Right lobe of liver (tissue), 6 donors: ENCODE data around the gene PRR12. TPM values are rescaled to one million over a fixed set of nuclear protein-coding genes. Genes with fewer than 3 reads are reported as not detected.
A peak's percentile ranks its signal among the peaks of the same experiment; 100 is the strongest.

ENCODE experiments used
- ATAC-seq, 4 donors: fragments of 200-7000 bp; cut with Tn5 transposase; one replicate each; pipeline ENCODE4 v1.9.1; 2020; ENCODE audit warnings: mild to moderate bottlenecking in 4 of 4, moderate library complexity in 4 of 4
- DNase-seq, 3 donors: peaks; one replicate each; pipeline ENCODE4 v3.0.0-alpha.2; 2020
- H3K27ac ChIP-seq, 3 donors: fragments of 200-600 bp; one replicate each; pipeline ENCODE4 v1.8.0; 2022
- H3K27me3 ChIP-seq, 2 donors: fragments of 200-600 bp; one replicate each; pipeline ENCODE4 v1.8.0; 2022
- H3K36me3 ChIP-seq, 4 donors: fragments of 200-600 bp; sonication (generic) in 1 of 4; one replicate each; pipeline versions ENCODE4 v1.5.1 to v1.8.0; 2017 to 2022; ENCODE audit warnings: control low read depth in 1 of 4
- H3K4me1 ChIP-seq, 4 donors: fragments of 200-600 bp; sonication (generic) in 1 of 4; one replicate each; pipeline versions ENCODE4 v1.5.1 to v1.8.0; 2017 to 2022; ENCODE audit warnings: control low read depth in 1 of 4
- H3K4me3 ChIP-seq, 3 donors: fragments of 200-600 bp; one replicate each; pipeline ENCODE4 v1.8.0; 2022
- H3K9me3 ChIP-seq, 4 donors: fragments of 200-600 bp; sonication (generic) in 1 of 4; one replicate each; pipeline versions ENCODE4 v1.5.1 to v1.8.0; 2017 to 2022; ENCODE audit warnings: control low read depth in 1 of 4
- CTCF ChIP-seq, 4 donors: fragments of 200-600 bp in 3 of 4; fragments of 450-650 bp in 1 of 4; IDR thresholded peaks; one replicate each; pipeline versions ENCODE4 v1.5.1 to v1.8.0; 2016 to 2022; ENCODE audit warnings: antibody characterized with exemption in 4 of 4, mild to moderate bottlenecking in 2 of 4
- POLR2A ChIP-seq: fragments of 450-650 bp; IDR thresholded peaks from one replicate; pipeline ENCODE4 v1.6.1; 2017; ENCODE audit warnings: antibody characterized with exemption, mild to moderate bottlenecking
- WGBS: methylation state at CpG from one replicate; pipeline ENCODE4 v1.1.6; 2018; ENCODE audit warnings: low coverage, low lambda C conversion rate; ENCODE audit not compliant: insufficient coverage; ENCODE audit errors: missing lambda C conversion rate; 5-methylcytosine and 5-hydroxymethylcytosine counted together
- intact Hi-C, 2 donors: fragments of 100-400 bp; cut with DNase I; formaldehyde crosslinking; loops; one replicate each; pipeline versions ENCODE4 v1.11.2 to v1.14.1; 2022
- total RNA-seq, 6 experiments: library from RNA; depleted of rRNA in 2 of 6; stranded (reverse); fragments of >200 nt in 2 of 6; fragmentation: NEBNext Ultra II Directional in 3 of 6; extraction: Animal tissue kit (Norgen Biotek cat#: 25700) in 3 of 6; gene quantifications; one replicate each; pipeline versions ENCODE4 v1.1.0 to v1.2.4, GENCODE V29; 2016 to 2023
- donor health status: DM: no; HTN: yes; CAD: no.
- donor health status: DM: no; HTN: no; CAD: no.
- donor health status: DM: no; HTN: no; CAD: no.
- donor health status: DM: no; HTN: yes; CAD: no.
- donor health status: DM: no; HTN: yes; CAD: no.

PRR12 gene
- total RNA-seq, 6 experiments from 2014 or later = 4.0 to 8.5 (median 5.5) TPM

- TF ChIP-seq CTCF (IDR thresholded peaks at IDR 0.05) (no peak), POLR2A (no peak)
- H3K27me3 ChIP-seq = no peaks in the 10 kb centered on the region
- H3K9me3 ChIP-seq = no peaks in the 10 kb centered on the region
- ATAC-seq (peak in 2 of 4 donors; percentile 3 to 28), DNase-seq (no peak)
- WGBS = 78% methylated on average over 10 of the region's 11 CpGs
- H3K36me3 ChIP-seq = peaks cover 0 to 18% (median 8%) of the 10 kb centered on the region in 4 donors
- intact Hi-C loops = no loop called here
- no peak overlapping the region for H3K27ac ChIP-seq
- no peak overlapping the region for H3K4me3 ChIP-seq
- peaks cover 0 to 11% (median 0%) of the 10 kb centered on the region in 4 donors for H3K4me1 ChIP-seq
Measured at GRCh38 chr19:49552749-49553148, 38.2 kb upstream of the PRR12 start.

GRCh38 chr19:49553451-49554271 is 37.3 kb upstream of the PRR12 start:
- WGBS = 43% methylated on average over 6 of the region's 10 CpGs
- peak; percentile 34 to 66 (median 46) for ATAC-seq
- peak overlapping the region in 2 of 3 donors; percentile 51 to 54 for H3K27ac ChIP-seq
- TF ChIP-seq POLR2A (no peak), CTCF (IDR thresholded peaks at IDR 0.05) (no peak)
- no peaks in the 10 kb centered on the region for H3K27me3 ChIP-seq
- no peak overlapping the region for H3K4me3 ChIP-seq
- H3K4me1 ChIP-seq = peaks cover 0 to 11% (median 0%) of the 10 kb centered on the region in 4 donors
- intact Hi-C loops = no loop called here
- peaks cover 0 to 25% (median 10%) of the 10 kb centered on the region in 4 donors for H3K36me3 ChIP-seq
- no peak for DNase-seq
- H3K9me3 ChIP-seq = no peaks in the 10 kb centered on the region

- Histone ChIP-seq H3K27ac (peak overlapping the region; percentile 29 to 54 (median 51)), H3K9me3 (no peaks in the 10 kb centered on the region), H3K36me3 (peaks cover 0 to 28% (median 12%) of the 10 kb centered on the region in 4 donors), H3K4me3 (no peak overlapping the region), H3K4me1 (peaks cover 0 to 11% (median 0%) of the 10 kb centered on the region in 4 donors), H3K27me3 (no peaks in the 10 kb centered on the region)
- WGBS = 49% methylated on average over 11 of the region's 17 CpGs
- peak; percentile 42 to 63 (median 49) for ATAC-seq
- peak in 1 of 3 donors; percentile 57 for DNase-seq
- intact Hi-C loops = no loop called here
- no peak for TF ChIP-seq POLR2A
- TF ChIP-seq CTCF (IDR thresholded peaks at IDR 0.05) = no peak
Measured at GRCh38 chr19:49554701-49555181, 36.2 kb upstream of the PRR12 start.

- TF ChIP-seq POLR2A = no peak
- TF ChIP-seq CTCF (IDR thresholded peaks at IDR 0.05) = no peak
- H3K27me3 ChIP-seq = no peaks in the 10 kb centered on the region
- intact Hi-C loops = no loop called here
- H3K4me1 ChIP-seq = peaks cover 0 to 18% (median 0%) of the 10 kb centered on the region in 4 donors
- no peak overlapping the region for H3K27ac ChIP-seq
- H3K9me3 ChIP-seq = no peaks in the 10 kb centered on the region
- WGBS = 90% methylated on average over 22 of the region's 53 CpGs
- H3K36me3 ChIP-seq = peaks cover 0 to 28% (median 12%) of the 10 kb centered on the region in 4 donors
- ATAC-seq (peak; percentile 15 to 47 (median 30)), DNase-seq (peak; percentile 52 to 67 (median 61))
- H3K4me3 ChIP-seq = no peak overlapping the region
Measured at GRCh38 chr19:49555600-49556411, 35.2 kb upstream of the PRR12 start.
